Measurements from ENCODE around the gene ARHGAP42. TPM values are rescaled to one million over a fixed set of nuclear protein-coding genes. Genes with fewer than 3 reads are reported as not detected.

ARHGAP42 gene
- polyA plus RNA-seq, 3 donors from 2014 or later, result 0.27 to 1.2 (median 0.74) TPM

DNA sequence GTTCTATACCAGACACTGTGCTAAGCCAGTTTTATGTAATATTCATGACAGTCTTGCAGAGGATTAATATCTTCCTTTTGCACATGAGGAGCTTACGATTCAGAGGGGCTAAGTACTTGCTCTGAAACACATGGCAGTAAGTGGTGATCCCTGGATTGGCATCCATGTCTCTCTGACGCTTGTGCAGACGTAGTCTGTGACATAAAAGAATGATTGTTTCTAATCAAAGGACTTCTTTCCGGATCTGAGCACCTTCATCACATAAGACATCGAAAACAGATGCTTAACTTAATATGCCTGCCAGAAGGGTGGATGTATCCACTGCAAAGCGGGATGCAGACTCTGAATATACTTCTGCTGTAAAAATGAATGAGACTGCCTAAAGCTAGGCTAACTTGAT, 74.8 kb downstream of the ARHGAP42 start:
- Mint-ChIP-seq H3K36me3 (no peaks in the 10 kb centered on the region), H3K9me3 (no peaks in the 10 kb centered on the region), H3K4me1 (peaks cover 0 to 4% of the 10 kb centered on the region in 2 donors), H3K27me3 (ENCODE audit: low read depth in 3 of 3) (no peaks in the 10 kb centered on the region), H3K27ac (no peak overlapping the region), H3K4me3 (no peak overlapping the region)
- no peak for DNase-seq

GRCh38 chr11:100766764-100767163, 79.7 kb downstream of the ARHGAP42 start:
- no peaks in the 10 kb centered on the region for H3K4me1 Mint-ChIP-seq
- H3K27me3 Mint-ChIP-seq (ENCODE audit: low read depth in 3 of 3), result no peaks in the 10 kb centered on the region
- peaks cover under 1 to 4% (median 1%) of the 10 kb centered on the region in 3 donors for H3K36me3 Mint-ChIP-seq
- no peak overlapping the region for H3K27ac Mint-ChIP-seq
- H3K9me3 Mint-ChIP-seq, result no peaks in the 10 kb centered on the region
- H3K4me3 Mint-ChIP-seq, result no peak overlapping the region
- DNase-seq, result no peak

- DNase-seq, result no peak
- Mint-ChIP-seq H3K4me1 (no peaks in the 10 kb centered on the region), H3K4me3 (no peak overlapping the region), H3K36me3 (peaks cover 4 to 8% (median 7%) of the 10 kb centered on the region in 3 donors), H3K9me3 (no peaks in the 10 kb centered on the region), H3K27ac (no peak overlapping the region), H3K27me3 (ENCODE audit: low read depth in 3 of 3) (no peaks in the 10 kb centered on the region)
These were observed 82.1 kb downstream of the ARHGAP42 start for GRCh38 chr11:100769165-100769564.

DNA sequence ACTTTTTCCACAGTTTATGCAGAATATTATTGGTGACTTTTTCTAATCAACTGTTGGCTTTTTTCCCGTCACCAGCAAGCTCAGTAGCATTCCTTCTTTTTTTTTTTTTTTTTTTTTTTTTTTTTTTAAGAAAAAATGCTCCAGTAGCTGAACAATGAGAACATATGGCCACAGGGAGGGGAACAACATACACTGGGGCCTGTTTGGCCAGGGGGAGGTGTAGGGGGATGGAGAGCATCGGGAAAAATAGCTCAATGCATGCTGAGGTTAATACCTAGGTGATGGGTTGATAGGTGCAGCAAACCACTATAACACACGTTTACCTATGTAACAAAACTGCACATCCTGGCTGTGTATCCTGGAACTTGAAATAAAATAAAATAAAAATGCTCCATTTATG, 82.5 kb downstream of the ARHGAP42 start:
- no peak overlapping the region for H3K27ac Mint-ChIP-seq
- H3K9me3 Mint-ChIP-seq, result no peaks in the 10 kb centered on the region
- H3K27me3 Mint-ChIP-seq (ENCODE audit: low read depth in 3 of 3), result no peaks in the 10 kb centered on the region
- no peaks in the 10 kb centered on the region for H3K4me1 Mint-ChIP-seq
- H3K4me3 Mint-ChIP-seq, result no peak overlapping the region
- peaks cover 4 to 12% (median 11%) of the 10 kb centered on the region in 3 donors for H3K36me3 Mint-ChIP-seq
- DNase-seq, result no peak

DNA sequence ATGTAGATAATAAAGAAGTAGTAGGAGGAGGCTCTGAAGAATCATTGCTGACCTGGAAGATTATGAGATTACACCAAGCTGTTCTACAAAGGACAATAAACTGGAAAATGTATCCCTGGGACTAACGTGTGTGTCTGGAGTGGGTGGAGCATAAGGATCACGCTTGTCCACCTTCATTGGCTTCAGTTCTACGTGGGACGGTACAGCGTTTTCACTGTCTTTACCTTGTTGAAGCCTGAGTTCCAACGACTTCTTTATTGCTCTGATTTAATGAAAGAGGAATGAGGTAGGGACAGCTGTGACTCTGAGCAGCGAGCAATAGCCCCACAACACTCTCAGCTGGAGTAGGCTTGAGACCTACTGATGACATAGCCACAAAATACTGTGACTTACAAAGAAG, 87.0 kb downstream of the ARHGAP42 start:
- H3K4me3 Mint-ChIP-seq, result no peak overlapping the region

DNA sequence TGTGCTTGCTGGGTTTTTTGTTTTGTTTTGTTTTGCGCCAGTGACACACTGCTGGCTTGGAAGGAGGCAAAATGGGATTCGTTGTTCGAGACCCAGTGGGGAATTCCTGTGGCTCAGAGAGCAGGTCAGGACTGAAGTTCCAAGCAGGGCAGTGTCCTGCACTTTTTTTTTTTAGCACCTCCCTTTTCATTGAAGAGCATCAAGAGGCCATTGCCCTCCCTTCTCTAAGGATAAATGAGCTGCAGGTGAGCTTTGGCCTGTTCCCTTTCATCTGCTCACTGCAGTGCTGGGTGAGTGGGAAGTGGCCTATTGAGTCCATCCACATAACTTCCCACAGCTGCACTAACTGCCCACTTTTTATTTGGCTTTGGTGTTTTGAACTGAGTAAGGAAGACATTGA, 87.8 kb downstream of the ARHGAP42 start:
- Mint-ChIP-seq H3K27ac (no peak overlapping the region), H3K27me3 (ENCODE audit: low read depth in 3 of 3) (peaks cover 0 to 2% (median 0%) of the 10 kb centered on the region in 3 donors), H3K4me1 (peaks cover 7 to 13% of the 10 kb centered on the region in 2 donors), H3K9me3 (no peaks in the 10 kb centered on the region), H3K36me3 (peaks cover 4 to 12% (median 11%) of the 10 kb centered on the region in 3 donors), H3K4me3 (no peak overlapping the region)
- DNase-seq, result no peak

More for the DNA sequence above, 87.0 kb downstream of the ARHGAP42 start:
- Mint-ChIP-seq H3K9me3 (no peaks in the 10 kb centered on the region), H3K4me1 (peaks cover 7 to 13% of the 10 kb centered on the region in 2 donors), H3K27me3 (ENCODE audit: low read depth in 3 of 3) (peaks cover 0 to 2% (median 0%) of the 10 kb centered on the region in 3 donors), H3K36me3 (peaks cover 4 to 12% (median 11%) of the 10 kb centered on the region in 3 donors), H3K27ac (no peak overlapping the region)
- no peak for DNase-seq

- Mint-ChIP-seq H3K27ac (no peak overlapping the region), H3K4me3 (no peak overlapping the region), H3K4me1 (peaks cover 7 to 13% of the 10 kb centered on the region in 2 donors), H3K27me3 (ENCODE audit: low read depth in 3 of 3) (peaks cover 0 to 2% (median 0%) of the 10 kb centered on the region in 3 donors), H3K36me3 (peaks cover 4 to 11% (median 9%) of the 10 kb centered on the region in 3 donors), H3K9me3 (no peaks in the 10 kb centered on the region)
- no peak for DNase-seq
These were observed 89.3 kb downstream of the ARHGAP42 start for GRCh38 chr11:100776212-100776896.

GRCh38 chr11:100777103-100777502, 90.0 kb downstream of the ARHGAP42 start:
- Mint-ChIP-seq H3K4me3 (no peak overlapping the region), H3K27me3 (ENCODE audit: low read depth in 3 of 3) (peaks cover 0 to 2% (median 0%) of the 10 kb centered on the region in 3 donors), H3K36me3 (peaks cover under 1 to 7% (median 5%) of the 10 kb centered on the region in 3 donors), H3K9me3 (no peaks in the 10 kb centered on the region), H3K27ac (no peak overlapping the region), H3K4me1 (peaks cover 7 to 13% of the 10 kb centered on the region in 2 donors)
- DNase-seq, result no peak

- Mint-ChIP-seq H3K36me3 (peaks cover 0 to 6% (median 5%) of the 10 kb centered on the region in 3 donors), H3K27ac (no peak overlapping the region), H3K4me3 (no peak overlapping the region), H3K4me1 (peaks cover 7 to 13% of the 10 kb centered on the region in 2 donors), H3K27me3 (ENCODE audit: low read depth in 3 of 3) (peaks cover 0 to 2% (median 0%) of the 10 kb centered on the region in 3 donors), H3K9me3 (no peaks in the 10 kb centered on the region)
- no peak for DNase-seq
These were observed 90.6 kb downstream of the ARHGAP42 start for GRCh38 chr11:100777736-100778135.

DNA sequence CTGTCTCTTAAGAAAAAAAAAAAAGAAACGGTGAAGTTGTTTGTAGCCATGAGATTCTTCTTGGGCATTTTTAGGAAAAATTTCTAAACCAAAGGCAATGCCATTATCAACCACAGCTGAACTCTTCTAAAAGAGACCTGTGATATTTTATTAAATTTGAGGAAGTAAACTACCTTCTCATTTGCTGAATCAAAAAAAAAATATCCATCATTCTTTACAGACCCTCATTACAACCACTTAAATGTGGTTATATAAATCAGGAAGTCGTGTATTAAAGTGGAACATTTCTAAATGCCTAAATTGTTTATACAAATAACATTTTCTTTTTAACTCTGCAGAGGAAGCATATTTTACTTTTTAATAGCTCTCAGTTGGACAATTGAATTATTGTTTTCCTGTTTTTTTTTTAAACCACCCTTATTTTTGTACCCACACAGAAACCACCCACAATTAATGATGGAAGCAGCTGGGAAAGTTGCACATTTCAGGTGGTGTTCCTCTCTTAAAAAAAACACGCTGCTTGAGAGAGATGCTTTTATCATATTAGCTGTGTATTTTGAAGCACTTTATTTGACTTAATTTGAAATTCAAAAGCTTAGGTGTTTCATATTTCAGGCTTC, 91.2 kb downstream of the ARHGAP42 start:
- no peak overlapping the region for H3K27ac Mint-ChIP-seq
- H3K4me1 Mint-ChIP-seq, result peaks cover 7 to 13% of the 10 kb centered on the region in 2 donors
- no peaks in the 10 kb centered on the region for H3K9me3 Mint-ChIP-seq
- DNase-seq, result no peak
- peaks cover 0 to 2% (median 0%) of the 10 kb centered on the region in 3 donors for H3K27me3 Mint-ChIP-seq (ENCODE audit: low read depth in 3 of 3)
- H3K4me3 Mint-ChIP-seq, result no peak overlapping the region
- peaks cover 0 to 6% (median 5%) of the 10 kb centered on the region in 3 donors for H3K36me3 Mint-ChIP-seq

DNA sequence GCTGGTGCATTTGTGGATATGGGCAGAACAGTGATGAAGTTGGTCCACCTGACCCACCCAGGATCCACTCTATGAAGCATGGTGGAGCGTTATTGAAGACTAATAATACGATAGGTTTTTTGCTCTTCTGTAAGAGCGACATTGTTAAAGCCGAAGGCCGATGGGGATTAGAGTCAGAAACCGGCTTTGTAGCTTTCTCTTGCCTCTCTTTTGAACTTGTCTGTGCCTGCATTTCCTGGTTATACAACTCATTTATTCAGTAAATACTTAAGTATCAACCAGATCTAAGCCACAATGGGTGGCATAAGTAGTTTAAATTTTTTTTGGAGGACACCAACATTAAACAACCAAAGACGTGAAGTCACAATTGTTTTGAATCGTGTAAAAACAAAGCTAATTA, 93.4 kb downstream of the ARHGAP42 start:
- peaks cover 0 to 2% (median 0%) of the 10 kb centered on the region in 3 donors for H3K27me3 Mint-ChIP-seq (ENCODE audit: low read depth in 3 of 3)
- H3K4me3 Mint-ChIP-seq, result no peak overlapping the region
- H3K36me3 Mint-ChIP-seq, result no peaks in the 10 kb centered on the region
- no peaks in the 10 kb centered on the region for H3K9me3 Mint-ChIP-seq
- DNase-seq, result no peak
- H3K27ac Mint-ChIP-seq, result no peak overlapping the region
- peaks cover 7 to 13% of the 10 kb centered on the region in 2 donors for H3K4me1 Mint-ChIP-seq

DNA sequence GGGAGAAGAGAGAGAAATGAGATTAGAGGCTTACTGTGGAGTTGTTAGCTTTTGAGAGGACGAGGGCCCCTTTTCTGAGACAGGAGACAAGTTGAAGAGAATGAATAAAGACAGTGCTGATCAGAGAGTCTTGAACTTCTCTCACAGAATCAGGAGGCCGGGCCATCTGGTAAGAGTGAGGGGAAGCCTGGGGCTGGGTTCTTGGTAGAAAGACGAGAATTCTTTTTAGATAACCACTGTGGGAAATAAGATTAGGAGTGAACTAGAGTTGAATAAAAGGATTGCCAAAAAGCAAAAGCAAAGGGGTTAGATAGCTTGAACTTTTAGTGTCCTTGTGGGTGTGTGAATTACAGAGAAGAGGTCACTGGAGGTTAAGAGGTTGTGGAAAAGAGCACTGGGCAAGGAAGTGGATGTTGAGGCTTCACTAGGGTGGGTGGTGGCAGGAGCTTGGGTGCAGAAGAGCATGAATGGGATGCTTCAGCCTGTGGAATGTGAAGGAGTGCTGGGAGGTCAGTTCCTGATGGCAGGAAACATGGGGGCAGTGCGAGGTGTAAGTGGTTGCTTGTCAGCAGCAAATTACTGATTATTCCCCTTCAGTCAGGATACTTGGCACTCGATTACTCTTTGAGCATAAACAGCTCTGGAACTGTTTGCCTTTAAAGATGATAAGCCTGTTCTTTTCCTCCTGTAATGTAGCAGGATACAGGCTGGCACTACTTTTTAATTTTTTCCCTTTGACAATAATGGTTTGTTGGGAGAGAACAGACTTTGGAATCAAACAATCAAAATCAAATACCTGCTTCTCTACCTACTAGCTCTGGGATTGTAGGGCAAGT, 98.3 kb downstream of the ARHGAP42 start:
- Mint-ChIP-seq H3K36me3 (no peaks in the 10 kb centered on the region), H3K27ac (no peak overlapping the region)

GRCh38 chr11:100788561-100789295, 101.6 kb downstream of the ARHGAP42 start:
- no peaks in the 10 kb centered on the region for H3K36me3 Mint-ChIP-seq
- peaks cover 0 to 4% (median 2%) of the 10 kb centered on the region in 3 donors for H3K27me3 Mint-ChIP-seq (ENCODE audit: low read depth in 3 of 3)
- no peaks in the 10 kb centered on the region for H3K4me1 Mint-ChIP-seq
- DNase-seq, result no peak
- no peaks in the 10 kb centered on the region for H3K9me3 Mint-ChIP-seq
- no peak overlapping the region for H3K4me3 Mint-ChIP-seq
- no peak overlapping the region for H3K27ac Mint-ChIP-seq

More for the DNA sequence above, 98.3 kb downstream of the ARHGAP42 start:
- H3K9me3 Mint-ChIP-seq, result no peaks in the 10 kb centered on the region
- H3K4me3 Mint-ChIP-seq, result no peak overlapping the region
- no peak for DNase-seq
- H3K4me1 Mint-ChIP-seq, result no peaks in the 10 kb centered on the region
- peaks cover 0 to 4% (median 2%) of the 10 kb centered on the region in 3 donors for H3K27me3 Mint-ChIP-seq (ENCODE audit: low read depth in 3 of 3)

Measured in immature natural killer cell (primary cell).